ENCODE data around the gene VPS51. TPM values are rescaled to one million over a fixed set of nuclear protein-coding genes. Genes with fewer than 3 reads are reported as not detected.
A peak's percentile ranks its signal among the peaks of the same experiment; 100 is the strongest.

The VPS51 gene
- total and polyA plus RNA-seq, 9 of the 15 experiments (the other 6 are each of a cell fraction or from before 2014, with no cell fraction given), result 1.8 to 143 (median 46.8) TPM

- TF ChIP-seq HDAC1 (IDR thresholded peaks at IDR 0.05), result peak in 1 of 2 experiments; percentile 6; a peak in 1 of 4 replicates
- TF ChIP-seq ZNF253 (CRISPR knock-in tag; conservative IDR thresholded peaks at IDR 0.05), result no peak
- no peak for TF ChIP-seq DDX20 (tag; IDR thresholded peaks at IDR 0.05; ENCODE audit: low read depth)
- TF ChIP-seq MITF (IDR thresholded peaks at IDR 0.05), result no peak
- TF ChIP-seq SMAD4 (CRISPR knock-in tag; conservative IDR thresholded peaks at IDR 0.05), result no peak; the same call in 1 of the 2 replicates
- TF ChIP-seq ERF (CRISPR knock-in tag; IDR thresholded peaks at IDR 0.05), result no peak
- no peak for TF ChIP-seq MCM7 (IDR thresholded peaks at IDR 0.05)
- TF ChIP-seq ZNF449 (CRISPR knock-in tag; IDR thresholded peaks at IDR 0.05), result no peak
- TF ChIP-seq ZNF23 (CRISPR knock-in tag; IDR thresholded peaks at IDR 0.05), result no peak
- no peak for TF ChIP-seq MLLT1 (IDR thresholded peaks at IDR 0.05)
- no peak for TF ChIP-seq NFATC3 (IDR thresholded peaks at IDR 0.05)
- no peak for TF ChIP-seq HNRNPL (IDR thresholded peaks at IDR 0.05; ENCODE audit: low read depth, low read length)
- TF ChIP-seq HMBOX1 (IDR thresholded peaks at IDR 0.05), result no peak
- TF ChIP-seq MTA1 (IDR thresholded peaks at IDR 0.05; ENCODE audit: borderline replicate concordance), result no peak
- no peak for TF ChIP-seq TCF7 (IDR thresholded peaks at IDR 0.05; ENCODE audit: borderline replicate concordance)
- no peak for TF ChIP-seq GABPB2 (CRISPR knock-in tag; conservative IDR thresholded peaks at IDR 0.05)
- TF ChIP-seq CREB1 (IDR thresholded peaks at IDR 0.05), result no peak; the same call in none of the 2 replicates
- no peak for TF ChIP-seq CREB1 (CRISPR knock-in tag; IDR thresholded peaks at IDR 0.05)
- TF ChIP-seq SIN3A (IDR thresholded peaks at IDR 0.05; ENCODE audit: borderline replicate concordance in 2 of 2, control insufficient read depth in 1 of 2, low read depth in 2 of 2, low read length in 2 of 2), result peak in 1 of 2 experiments; percentile 22; a peak in 1 of 4 replicates
- TF ChIP-seq DMBX1 (CRISPR knock-in tag; IDR thresholded peaks at IDR 0.05; ENCODE audit: borderline replicate concordance), result no peak
- no peak for TF ChIP-seq ZKSCAN3 (CRISPR knock-in tag; IDR thresholded peaks at IDR 0.05)
- 0 out of 2 replicates have a peak, but pooled peaks have one; percentile 37 for TF ChIP-seq RNF2 (IDR thresholded peaks at IDR 0.05)
- no peak for TF ChIP-seq CTCF (IDR thresholded peaks at IDR 0.05 in 2 of 3, conservative IDR thresholded peaks at IDR 0.05 in 1 of 3; ENCODE audit: insufficient read depth in 2 of 3, low read depth in 1 of 3, low read length in 3 of 3)
These were observed 39.1 kb downstream of the VPS51 start (continued) for GRCh38 chr11:65134952-65135632.

Measured in K562 (cell line).